Ascending aorta (tissue), 2 donors: ENCODE measurements around the gene PEX7. TPM values are rescaled to one million over a fixed set of nuclear protein-coding genes. Genes with fewer than 3 reads are reported as not detected.

Experiments
- DNase-seq, 2 donors: peaks; one replicate each; pipeline ENCODE4 v3.0.0-alpha.2; 2019; ENCODE audit warnings: low spot score in 2 of 2
- H3K27ac ChIP-seq, 2 donors: fragments of 200-600 bp; sonication (generic); one replicate each; pipeline ENCODE4 v1.5.1; 2016 to 2017; ENCODE audit warnings: mild to moderate bottlenecking in 1 of 2
- H3K27me3 ChIP-seq: fragments of 200-600 bp; sonication (generic); one replicate; pipeline ENCODE4 v1.5.1; 2017
- H3K36me3 ChIP-seq, 2 donors: fragments of 200-600 bp; sonication (generic); one replicate each; pipeline ENCODE4 v1.5.1; 2016
- H3K4me1 ChIP-seq, 2 donors: fragments of 200-600 bp; sonication (generic); one replicate each; pipeline ENCODE4 v1.5.1; 2016 to 2017; ENCODE audit warnings: mild to moderate bottlenecking in 1 of 2
- H3K4me3 ChIP-seq, 2 donors: fragments of 200-600 bp; sonication (generic); one replicate each; pipeline ENCODE4 v1.5.1; 2016 to 2017; ENCODE audit warnings: mild to moderate bottlenecking in 1 of 2
- H3K9me3 ChIP-seq, 2 donors: fragments of 200-600 bp; sonication (generic); one replicate each; pipeline ENCODE4 v1.5.1; 2016
- CTCF ChIP-seq, 3 experiments: fragments of 200-600 bp in 2 of 3; fragments of 450-650 bp in 1 of 3; sonication (generic) in 2 of 3; IDR thresholded peaks; one replicate each; pipeline ENCODE4 v1.5.1; 2016 to 2019; ENCODE audit warnings: antibody characterized with exemption in 3 of 3, mild to moderate bottlenecking in 1 of 3, moderate library complexity in 1 of 3
- intact Hi-C: fragments of 100-400 bp; cut with DNase I; formaldehyde crosslinking; loops from one replicate; pipeline ENCODE4 v1.15.1; 2023
- total RNA-seq: library from RNA; depleted of rRNA; stranded (reverse); fragments of >200 nt; gene quantifications from one replicate; pipeline ENCODE4 v1.1.0, GENCODE V29; 2016

The PEX7 gene
- total RNA-seq, 1 donor from 2014 or later = 10.5 TPM

- no peak overlapping the region for H3K27ac ChIP-seq
- H3K4me1 ChIP-seq = no peaks in the 10 kb centered on the region
- H3K27me3 ChIP-seq = no peaks in the 10 kb centered on the region
- H3K4me3 ChIP-seq = no peak overlapping the region
- H3K36me3 ChIP-seq = no peaks in the 10 kb centered on the region
- intact Hi-C loops = no loop called here
- DNase-seq = no peak
- H3K9me3 ChIP-seq = no peaks in the 10 kb centered on the region
- no peak for TF ChIP-seq CTCF (IDR thresholded peaks at IDR 0.05)
Measured at GRCh38 chr6:136950436-136951126, 128.2 kb downstream of the PEX7 start.

GRCh38 chr6:136952714-136953260, 130.4 kb downstream of the PEX7 start:
- no peaks in the 10 kb centered on the region for H3K9me3 ChIP-seq
- DNase-seq = no peak
- no peaks in the 10 kb centered on the region for H3K36me3 ChIP-seq
- no peak overlapping the region for H3K4me3 ChIP-seq
- intact Hi-C loops = no loop called here
- TF ChIP-seq CTCF (IDR thresholded peaks at IDR 0.05) = no peak
- H3K27me3 ChIP-seq = no peaks in the 10 kb centered on the region
- no peaks in the 10 kb centered on the region for H3K4me1 ChIP-seq
- H3K27ac ChIP-seq = no peak overlapping the region

- no peaks in the 10 kb centered on the region for H3K27me3 ChIP-seq
- no peak overlapping the region for H3K4me3 ChIP-seq
- no peaks in the 10 kb centered on the region for H3K9me3 ChIP-seq
- H3K4me1 ChIP-seq = no peaks in the 10 kb centered on the region
- no peak for TF ChIP-seq CTCF (IDR thresholded peaks at IDR 0.05)
- intact Hi-C loops = no loop called here
- no peak overlapping the region for H3K27ac ChIP-seq
- DNase-seq = no peak
- no peaks in the 10 kb centered on the region for H3K36me3 ChIP-seq
Measured at GRCh38 chr6:136955123-136955522, 132.7 kb downstream of the PEX7 start.

- intact Hi-C loops = no loop called here
- Histone ChIP-seq H3K9me3 (no peaks in the 10 kb centered on the region), H3K27ac (no peak overlapping the region), H3K36me3 (no peaks in the 10 kb centered on the region), H3K4me1 (no peaks in the 10 kb centered on the region), H3K4me3 (no peak overlapping the region), H3K27me3 (no peaks in the 10 kb centered on the region)
- no peak for TF ChIP-seq CTCF (IDR thresholded peaks at IDR 0.05)
- no peak for DNase-seq
Measured at GRCh38 chr6:136956590-136957544, 134.5 kb downstream of the PEX7 start.

GRCh38 chr6:136958168-136958567, 135.8 kb downstream of the PEX7 start:
- Histone ChIP-seq H3K27me3 (no peaks in the 10 kb centered on the region), H3K9me3 (no peaks in the 10 kb centered on the region), H3K36me3 (no peaks in the 10 kb centered on the region), H3K4me3 (no peak overlapping the region), H3K4me1 (no peaks in the 10 kb centered on the region), H3K27ac (no peak overlapping the region)
- intact Hi-C loops = no loop called here
- no peak for TF ChIP-seq CTCF (IDR thresholded peaks at IDR 0.05)
- DNase-seq = no peak
